ENCODE results near the gene CRELD2. TPM values are rescaled to one million over a fixed set of nuclear protein-coding genes. Genes with fewer than 3 reads are reported as not detected.
A peak's percentile ranks its signal among the peaks of the same experiment; 100 is the strongest.

The CRELD2 gene
- total RNA-seq, 2 experiments from 2014 or later = 50.0 to 51.2 TPM

GRCh38 chr22:49882519-49883293, 35.7 kb upstream of the CRELD2 start:
- no peaks in the 10 kb centered on the region for H3K27me3 Mint-ChIP-seq
- H3K27ac Mint-ChIP-seq = peak overlapping the region; percentile 42
- no peaks in the 10 kb centered on the region for H3K9me3 Mint-ChIP-seq
- ChIA-PET POLR2A (no interaction called here), CTCF (no interaction called here)
- H3K4me1 Mint-ChIP-seq = peaks cover 36% of the 10 kb centered on the region
- H3K36me3 Mint-ChIP-seq (ENCODE audit: low read depth) = peaks cover 64% of the 10 kb centered on the region
- no peak for DNase-seq
- no peak overlapping the region for H3K4me3 Mint-ChIP-seq

GRCh38 chr22:49883294-49883640, 35.2 kb upstream of the CRELD2 start:
- ChIA-PET POLR2A (no interaction called here), CTCF (no interaction called here)
- Mint-ChIP-seq H3K27ac (no peak overlapping the region), H3K9me3 (no peaks in the 10 kb centered on the region), H3K27me3 (no peaks in the 10 kb centered on the region), H3K4me1 (peaks cover 35% of the 10 kb centered on the region), H3K4me3 (no peak overlapping the region), H3K36me3 (ENCODE audit: low read depth) (peaks cover 65% of the 10 kb centered on the region)
- no peak for DNase-seq

GRCh38 chr22:49884075-49884474, 34.4 kb upstream of the CRELD2 start:
- Mint-ChIP-seq H3K4me3 (no peak overlapping the region), H3K36me3 (ENCODE audit: low read depth) (peaks cover 68% of the 10 kb centered on the region), H3K27me3 (no peaks in the 10 kb centered on the region), H3K4me1 (peaks cover 30% of the 10 kb centered on the region), H3K9me3 (no peaks in the 10 kb centered on the region), H3K27ac (no peak overlapping the region)
- POLR2A ChIA-PET = no interaction called here
- CTCF ChIA-PET = no interaction called here
- DNase-seq = no peak

GRCh38 chr22:49884503-49885260, 33.8 kb upstream of the CRELD2 start:
- H3K9me3 Mint-ChIP-seq = peaks cover 3% of the 10 kb centered on the region
- no peak for DNase-seq
- POLR2A ChIA-PET = no interaction called here
- H3K36me3 Mint-ChIP-seq (ENCODE audit: low read depth) = peaks cover 72% of the 10 kb centered on the region
- no peak overlapping the region for H3K27ac Mint-ChIP-seq
- CTCF ChIA-PET = no interaction called here
- H3K27me3 Mint-ChIP-seq = no peaks in the 10 kb centered on the region
- no peak overlapping the region for H3K4me3 Mint-ChIP-seq
- peaks cover 28% of the 10 kb centered on the region for H3K4me1 Mint-ChIP-seq

- ChIA-PET CTCF (no interaction called here), POLR2A (no interaction called here)
- DNase-seq = no peak
- Mint-ChIP-seq H3K4me3 (no peak overlapping the region), H3K27me3 (no peaks in the 10 kb centered on the region), H3K4me1 (peaks cover 23% of the 10 kb centered on the region), H3K9me3 (peaks cover 4% of the 10 kb centered on the region), H3K36me3 (ENCODE audit: low read depth) (peaks cover 73% of the 10 kb centered on the region), H3K27ac (no peak overlapping the region)
Measured at GRCh38 chr22:49885281-49885680, 33.2 kb upstream of the CRELD2 start.

- H3K27me3 Mint-ChIP-seq = no peaks in the 10 kb centered on the region
- H3K4me1 Mint-ChIP-seq = peaks cover 18% of the 10 kb centered on the region
- no peak for DNase-seq
- H3K4me3 Mint-ChIP-seq = no peak overlapping the region
- peaks cover 75% of the 10 kb centered on the region for H3K36me3 Mint-ChIP-seq (ENCODE audit: low read depth)
- H3K9me3 Mint-ChIP-seq = peaks cover 4% of the 10 kb centered on the region
- ChIA-PET POLR2A (no interaction called here), CTCF (no interaction called here)
- H3K27ac Mint-ChIP-seq = no peak overlapping the region
Measured at GRCh38 chr22:49885881-49886280, 32.6 kb upstream of the CRELD2 start.

- ChIA-PET CTCF (interaction anchor here (1.4 kb wide), 1 partner anchor 31 kb away, joined by 3 read pairs; the partner anchor contains the start of gene ALG12), POLR2A (no interaction called here)
- no peaks in the 10 kb centered on the region for H3K27me3 Mint-ChIP-seq
- H3K27ac Mint-ChIP-seq = no peak overlapping the region
- H3K9me3 Mint-ChIP-seq = peaks cover 8% of the 10 kb centered on the region
- DNase-seq = no peak
- peaks cover 15% of the 10 kb centered on the region for H3K4me1 Mint-ChIP-seq
- no peak overlapping the region for H3K4me3 Mint-ChIP-seq
- peaks cover 81% of the 10 kb centered on the region for H3K36me3 Mint-ChIP-seq (ENCODE audit: low read depth)
Measured at GRCh38 chr22:49886346-49887063, 31.9 kb upstream of the CRELD2 start.

- no peak overlapping the region for H3K27ac Mint-ChIP-seq
- ChIA-PET POLR2A (no interaction called here), CTCF (interaction anchor here (1.4 kb wide), 1 partner anchor 31 kb away, joined by 3 read pairs; the partner anchor contains the start of gene ALG12)
- H3K4me1 Mint-ChIP-seq = peaks cover 10% of the 10 kb centered on the region
- peaks cover 8% of the 10 kb centered on the region for H3K9me3 Mint-ChIP-seq
- H3K4me3 Mint-ChIP-seq = no peak overlapping the region
- DNase-seq = no peak
- no peaks in the 10 kb centered on the region for H3K27me3 Mint-ChIP-seq
- H3K36me3 Mint-ChIP-seq (ENCODE audit: low read depth) = peaks cover 86% of the 10 kb centered on the region
Measured at GRCh38 chr22:49887064-49887451, 31.4 kb upstream of the CRELD2 start.

GRCh38 chr22:49887702-49888101, 30.7 kb upstream of the CRELD2 start:
- CTCF ChIA-PET = interaction anchor here (1.4 kb wide), 1 partner anchor 30 kb away, joined by 3 read pairs; the partner anchor contains the start of gene ALG12
- Mint-ChIP-seq H3K4me1 (peaks cover 5% of the 10 kb centered on the region), H3K9me3 (peaks cover 8% of the 10 kb centered on the region), H3K36me3 (ENCODE audit: low read depth) (peaks cover 86% of the 10 kb centered on the region), H3K4me3 (no peak overlapping the region), H3K27me3 (no peaks in the 10 kb centered on the region), H3K27ac (no peak overlapping the region)
- DNase-seq = no peak
- POLR2A ChIA-PET = interaction anchor here (1.0 kb wide), 1 partner anchor 31 kb away, joined by 3 read pairs; no protein-coding TSS in a partner anchor

- ChIA-PET CTCF (interaction anchor here (0.9 kb wide), 1 partner anchor 141 kb away, joined by 3 read pairs; no protein-coding TSS in a partner anchor), POLR2A (interaction anchor here (1.2 kb wide), 1 partner anchor 34 kb away, joined by 4 read pairs; no protein-coding TSS in a partner anchor)
- Mint-ChIP-seq H3K4me3 (no peak overlapping the region), H3K36me3 (ENCODE audit: low read depth) (peaks cover 82% of the 10 kb centered on the region), H3K27me3 (no peaks in the 10 kb centered on the region), H3K4me1 (peaks cover 1% of the 10 kb centered on the region), H3K27ac (no peak overlapping the region), H3K9me3 (peaks cover 8% of the 10 kb centered on the region)
- no peak for DNase-seq
Measured at GRCh38 chr22:49889071-49889470, 29.4 kb upstream of the CRELD2 start.

- H3K4me1 Mint-ChIP-seq = peaks cover 1% of the 10 kb centered on the region
- peaks cover 62% of the 10 kb centered on the region for H3K36me3 Mint-ChIP-seq (ENCODE audit: low read depth)
- no peaks in the 10 kb centered on the region for H3K27me3 Mint-ChIP-seq
- peaks cover 8% of the 10 kb centered on the region for H3K9me3 Mint-ChIP-seq
- DNase-seq = no peak
- ChIA-PET CTCF (interaction anchor here (2.0 kb wide), 1 partner anchor 22 kb away, joined by 4 read pairs; no protein-coding TSS in a partner anchor), POLR2A (interaction anchor here (1.2 to 1.6 kb wide), 2 partner anchors 38 to 122 kb away, joined by 4 read pairs; no protein-coding TSS in a partner anchor)
- H3K27ac Mint-ChIP-seq = no peak overlapping the region
- no peak overlapping the region for H3K4me3 Mint-ChIP-seq
Measured at GRCh38 chr22:49892226-49892899, 26.1 kb upstream of the CRELD2 start.

- no peak overlapping the region for H3K27ac Mint-ChIP-seq
- peaks cover 57% of the 10 kb centered on the region for H3K36me3 Mint-ChIP-seq (ENCODE audit: low read depth)
- H3K9me3 Mint-ChIP-seq = peaks cover 8% of the 10 kb centered on the region
- H3K4me1 Mint-ChIP-seq = peaks cover 1% of the 10 kb centered on the region
- ChIA-PET CTCF (interaction anchor here (2.0 kb wide), 1 partner anchor 23 kb away, joined by 4 read pairs; no protein-coding TSS in a partner anchor), POLR2A (interaction anchor here (1.6 kb wide), 1 partner anchor 39 kb away, joined by 4 read pairs; no protein-coding TSS in a partner anchor)
- H3K4me3 Mint-ChIP-seq = no peak overlapping the region
- no peaks in the 10 kb centered on the region for H3K27me3 Mint-ChIP-seq
- DNase-seq = no peak
Measured at GRCh38 chr22:49893025-49893424, 25.4 kb upstream of the CRELD2 start.
